Neutrophil (primary cell): ENCODE measurements around the gene CROT.
"Not testable (repeated sequence)": the region's sequence is repeated elsewhere in the genome, so short reads cannot be mapped to it uniquely, and the experiment has no call there.

Source experiments
- H3K27ac ChIP-seq: fragments of 200-600 bp; sonication (generic); 2 replicates; pipeline ENCODE4 v1.5.1; 2016; ENCODE audit warnings: mild to moderate bottlenecking, moderate library complexity
- H3K27me3 ChIP-seq: fragments of 200-600 bp; sonication (generic); 2 replicates; pipeline ENCODE4 v1.6.0; 2016; ENCODE audit warnings: mild to moderate bottlenecking
- H3K36me3 ChIP-seq: fragments of 200-600 bp; sonication (generic); 2 replicates; pipeline ENCODE4 v1.5.1; 2017
- H3K4me1 ChIP-seq, 2 experiments: fragments of 200-600 bp in 1 of 2; sonication (generic) in 1 of 2; 1 replicate in 1 of 2; 2 replicates in 1 of 2; pipeline versions ENCODE4 v1.5.1 to v1.6.1; 2013 to 2016; ENCODE audit warnings: low read depth in 1 of 2, low read length in 1 of 2, mild to moderate bottlenecking in 1 of 2, moderate library complexity in 1 of 2; ENCODE audit not compliant: control insufficient read depth in 1 of 2, insufficient read depth in 1 of 2
- H3K4me3 ChIP-seq, 2 experiments: fragments of 200-600 bp in 1 of 2; sonication (generic) in 1 of 2; 1 replicate in 1 of 2; 2 replicates in 1 of 2; pipeline ENCODE4 v1.5.1; 2013 to 2016; ENCODE audit warnings: low read depth in 1 of 2, low read length in 1 of 2, mild to moderate bottlenecking in 1 of 2, moderate library complexity in 1 of 2
- H3K9me3 ChIP-seq: fragments of 200-600 bp; sonication (generic); 2 replicates; pipeline ENCODE4 v1.5.1; 2016
- CTCF ChIP-seq: fragments of 200-600 bp; sonication (generic); IDR thresholded peaks from 2 replicates; pipeline ENCODE4 v1.5.1; 2016; ENCODE audit warnings: antibody characterized with exemption

Gene CROT

GRCh38 chr7:87316846-87317552 is 28.5 kb upstream of the CROT start:
- H3K9me3 ChIP-seq: no peaks in the 10 kb centered on the region
- H3K4me1 ChIP-seq: no peaks in the 10 kb centered on the region
- H3K27ac ChIP-seq: no peak overlapping the region
- H3K4me3 ChIP-seq: no peak overlapping the region
- TF ChIP-seq CTCF: no peak
- no peaks in the 10 kb centered on the region for H3K36me3 ChIP-seq
- H3K27me3 ChIP-seq: no peaks in the 10 kb centered on the region

GRCh38 chr7:87317691-87318245 is 27.7 kb upstream of the CROT start:
- Histone ChIP-seq H3K36me3 (no peaks in the 10 kb centered on the region), H3K4me1 (no peaks in the 10 kb centered on the region), H3K4me3 (no peak overlapping the region), H3K9me3 (no peaks in the 10 kb centered on the region), H3K27ac (no peak overlapping the region), H3K27me3 (no peaks in the 10 kb centered on the region)
- no peak for TF ChIP-seq CTCF

GRCh38 chr7:87318741-87319140 is 26.7 kb upstream of the CROT start:
- no peak for TF ChIP-seq CTCF
- H3K4me1 ChIP-seq: no peaks in the 10 kb centered on the region
- H3K27ac ChIP-seq: no peak overlapping the region
- no peaks in the 10 kb centered on the region for H3K9me3 ChIP-seq
- H3K27me3 ChIP-seq: no peaks in the 10 kb centered on the region
- H3K4me3 ChIP-seq: no peak overlapping the region
- no peaks in the 10 kb centered on the region for H3K36me3 ChIP-seq

- not testable (repeated sequence) for H3K4me3 ChIP-seq, H3K27ac ChIP-seq
These were observed 26.3 kb upstream of the CROT start for GRCh38 chr7:87319154-87319581.

GRCh38 chr7:87322912-87323311 is 22.6 kb upstream of the CROT start:
- no peak overlapping the region for H3K4me3 ChIP-seq
- peaks cover 11% of the 10 kb centered on the region for H3K9me3 ChIP-seq
- no peak for TF ChIP-seq CTCF
- H3K27ac ChIP-seq: no peak overlapping the region
- no peaks in the 10 kb centered on the region for H3K36me3 ChIP-seq
- no peaks in the 10 kb centered on the region for H3K4me1 ChIP-seq
- no peaks in the 10 kb centered on the region for H3K27me3 ChIP-seq

More at GRCh38 chr7:87319154-87319581, 26.3 kb upstream of the CROT start:
- H3K9me3 ChIP-seq, H3K27me3 ChIP-seq, H3K36me3 ChIP-seq, H3K4me1 ChIP-seq: not testable (repeated sequence)

GRCh38 chr7:87325576-87326370 is 19.7 kb upstream of the CROT start:
- H3K4me1 ChIP-seq: no peaks in the 10 kb centered on the region
- H3K27me3 ChIP-seq: no peaks in the 10 kb centered on the region
- H3K9me3 ChIP-seq: peaks cover 27% of the 10 kb centered on the region
- no peak overlapping the region for H3K4me3 ChIP-seq
- TF ChIP-seq CTCF: no peak
- no peak overlapping the region for H3K27ac ChIP-seq
- no peaks in the 10 kb centered on the region for H3K36me3 ChIP-seq
